HG02623 (cell line): Measurements from ENCODE around the gene ERFL.

ENCODE experiments used
- ATAC-seq: cut with Tn5 transposase; IDR thresholded peaks from one replicate; pipeline ENCODE4 v1.9.1; 2021; ENCODE audit warnings: moderate library complexity; ENCODE audit not compliant: unreplicated experiment

ERFL gene

GRCh38 chr19:41927497-41928192 lies 604 bp downstream of the ERFL start:
- ATAC-seq, result no peak

DNA sequence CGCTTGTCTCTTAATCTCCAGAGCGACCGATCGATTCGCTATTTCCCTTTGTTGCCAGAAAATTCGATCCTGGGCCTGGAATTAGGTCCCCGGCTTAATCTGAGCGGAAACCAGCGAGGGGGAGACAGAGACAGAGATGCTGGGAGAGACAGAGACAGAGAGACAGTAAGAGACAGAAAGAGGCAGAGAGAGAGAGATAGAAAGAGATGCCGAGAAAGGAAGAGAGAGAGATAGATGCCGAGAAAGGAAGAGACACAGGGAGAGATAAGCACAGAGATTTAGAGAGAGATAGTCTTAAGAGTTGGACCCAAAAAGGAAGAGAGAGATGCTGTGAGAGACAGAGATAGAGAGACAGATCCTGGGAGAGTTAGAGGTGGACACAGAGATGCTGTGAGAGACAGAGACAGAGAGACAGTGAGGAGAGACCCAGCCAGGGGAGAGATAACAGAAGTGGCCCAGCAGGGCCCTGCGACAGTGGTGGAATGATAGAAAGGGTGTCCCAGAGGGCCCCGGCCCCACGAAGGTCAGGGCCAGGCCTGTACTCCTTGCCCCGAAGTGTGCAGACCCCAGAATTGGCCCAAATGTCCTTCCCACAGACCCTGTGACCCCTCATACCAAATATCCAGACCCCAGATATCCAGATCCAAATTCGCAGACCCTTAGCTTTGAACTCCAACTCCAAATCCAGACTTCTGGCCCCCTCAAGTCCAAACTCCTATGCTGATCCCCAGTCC lies 1.3 kb downstream of the ERFL start:
- no peak for ATAC-seq

- no peak for ATAC-seq
Observed at GRCh38 chr19:41926028-41926762, 2.1 kb downstream of the ERFL start.

GRCh38 chr19:41925208-41926003 lies 2.8 kb downstream of the ERFL start:
- no peak for ATAC-seq

GRCh38 chr19:41924151-41925145 lies 3.8 kb downstream of the ERFL start:
- no peak for ATAC-seq

GRCh38 chr19:41923045-41923788 lies 5.0 kb downstream of the ERFL start:
- no peak for ATAC-seq

GRCh38 chr19:41922585-41922984 lies 5.7 kb downstream of the ERFL start:
- ATAC-seq, result no peak

- no peak for ATAC-seq
Observed at GRCh38 chr19:41921577-41922576, 6.4 kb downstream of the ERFL start.

DNA sequence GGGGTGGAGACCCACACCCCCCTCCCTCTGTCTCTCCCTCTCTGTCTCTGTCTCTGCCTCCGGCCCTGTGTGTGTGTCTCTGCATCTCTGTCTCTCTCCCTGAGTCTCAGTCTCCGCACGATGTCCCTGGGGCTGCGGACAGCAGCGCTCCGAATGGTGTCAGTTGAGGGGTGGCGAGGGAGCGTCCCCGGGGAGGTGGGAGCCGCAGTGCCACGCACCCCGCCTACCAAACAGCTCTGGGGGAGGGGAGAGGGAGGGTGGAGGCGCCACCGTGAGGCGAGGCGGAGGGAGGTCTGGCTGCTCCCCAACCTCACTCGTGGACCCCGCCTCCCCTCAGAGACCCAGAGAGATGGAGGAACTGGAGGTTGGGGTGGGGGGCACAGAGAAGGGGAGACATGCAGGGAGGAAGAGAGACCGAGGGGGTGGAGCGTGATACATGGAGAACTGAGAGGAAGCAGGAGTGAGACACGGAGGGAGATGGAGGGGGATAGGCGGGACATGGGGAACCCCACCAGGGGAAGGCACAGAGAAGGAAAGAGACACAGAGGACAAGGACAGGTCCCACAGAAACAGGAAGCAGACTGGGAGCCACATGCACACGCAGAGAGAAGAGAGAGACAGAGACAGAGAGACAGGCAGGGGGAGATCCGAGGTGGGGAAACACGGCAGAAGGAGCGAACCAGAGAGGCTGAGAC lies 7.2 kb downstream of the ERFL start:
- ATAC-seq, result no peak

GRCh38 chr19:41919948-41920712 lies 8.1 kb downstream of the ERFL start:
- ATAC-seq, result no peak

DNA sequence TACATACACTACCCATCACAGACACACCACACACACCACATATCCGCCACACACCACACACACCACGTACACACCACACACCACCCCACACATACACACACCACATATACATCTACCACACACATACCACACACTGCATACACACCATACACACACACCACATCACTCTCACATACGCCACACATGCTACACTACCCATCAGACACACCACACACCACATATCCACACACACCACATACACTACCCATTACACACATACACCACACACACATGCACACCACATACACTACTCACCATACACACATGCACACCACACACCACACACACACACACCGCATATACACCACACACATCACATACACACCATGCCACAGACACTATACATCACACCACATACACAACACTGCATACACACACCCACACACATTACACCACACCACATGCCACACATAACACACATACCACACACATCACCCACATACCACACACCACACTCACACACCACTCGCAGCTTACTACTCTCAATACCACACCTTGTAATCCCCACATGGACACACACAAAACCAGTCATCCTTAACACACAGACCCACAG lies 9.5 kb downstream of the ERFL start:
- ATAC-seq, result no peak

GRCh38 chr19:41918095-41918494 lies 10.2 kb downstream of the ERFL start:
- ATAC-seq, result no peak

GRCh38 chr19:41917676-41918075 lies 10.6 kb downstream of the ERFL start:
- ATAC-seq, result no peak

DNA sequence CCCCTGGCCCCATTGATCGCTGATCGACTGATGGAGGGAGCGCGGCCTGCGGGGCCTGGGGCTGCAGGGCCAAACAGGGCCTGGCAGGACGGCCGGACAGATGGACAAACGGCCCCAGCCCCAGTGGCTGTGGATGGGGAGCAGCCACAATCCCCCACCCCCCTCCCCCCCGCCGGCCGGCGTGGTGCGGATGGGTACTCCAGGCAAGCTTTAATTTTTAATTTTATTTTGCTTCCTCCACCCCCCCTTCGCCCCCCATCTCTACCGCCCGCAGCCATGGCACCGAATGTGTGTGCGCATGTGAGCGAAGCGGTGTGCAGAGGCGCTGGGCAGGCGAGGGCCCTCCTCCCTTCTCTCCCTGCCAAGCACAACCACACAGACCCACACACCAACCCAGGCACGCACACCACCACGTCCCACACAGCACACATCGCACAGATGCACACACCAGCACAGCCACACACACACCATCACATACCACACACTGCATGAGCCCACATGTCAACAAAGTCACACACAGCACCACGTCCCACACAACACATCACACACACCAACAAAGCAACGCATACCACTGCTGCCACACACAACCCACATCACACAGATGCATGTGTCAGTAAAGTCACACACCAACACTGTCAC lies 12.4 kb downstream of the ERFL start:
- no peak for ATAC-seq

DNA sequence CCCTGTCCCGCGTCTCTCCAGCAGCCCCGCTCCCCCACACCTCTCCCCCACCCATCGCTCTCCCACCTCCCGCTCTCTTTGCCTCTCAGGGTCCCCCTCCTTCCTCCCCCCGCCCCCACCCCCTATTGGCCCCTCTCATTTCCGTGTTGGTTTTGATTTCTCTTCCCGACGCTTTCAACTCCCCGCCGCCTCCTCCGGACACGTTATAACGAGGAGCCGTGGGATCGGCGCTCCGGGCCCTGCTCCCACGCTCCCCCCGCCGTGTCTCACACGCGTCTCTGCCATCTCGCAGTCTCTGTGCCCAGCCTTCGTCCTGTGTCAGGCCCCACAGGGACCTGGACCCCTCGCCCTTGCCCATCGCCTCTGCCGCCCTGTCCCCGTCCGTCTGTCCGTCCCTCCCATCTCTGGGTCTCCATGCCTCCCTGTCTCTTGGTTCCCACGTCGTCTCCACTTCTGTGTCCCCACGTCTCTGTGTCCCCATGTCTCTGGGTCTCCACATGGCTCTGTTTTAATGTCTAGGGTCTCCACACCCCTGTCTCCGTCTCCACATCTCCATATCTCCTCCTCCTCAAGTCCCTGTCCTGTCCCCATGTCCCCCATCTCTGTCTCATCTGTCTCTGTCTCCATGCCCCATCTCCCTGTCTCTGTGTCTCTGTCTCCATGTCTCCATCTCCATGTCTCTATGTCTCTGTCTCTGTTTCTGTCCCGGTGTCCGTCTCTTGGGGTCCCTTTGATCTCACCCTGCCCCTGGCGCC lies 13.1 kb downstream of the ERFL start:
- no peak for ATAC-seq
